SK-N-MC (cell line): ENCODE results near the gene CLTCL1.

Source experiments
- EZH2 ChIP-seq: fragments of 200-600 bp; sonication (generic); IDR thresholded peaks from one replicate; pipeline ENCODE4 v1.6.1; 2017; ENCODE audit warnings: antibody characterized with exemption
- FOXP2 ChIP-seq: optimal IDR thresholded peaks from 2 replicates; pipeline ENCODE3; 2011; ENCODE audit warnings: mild to moderate bottlenecking, moderate library complexity; ENCODE audit not compliant: insufficient read depth; ENCODE audit errors: extremely low read length, control extremely low read depth
- POLR2AphosphoS5 ChIP-seq: IDR thresholded peaks from 2 replicates; pipeline ENCODE4 v1.6.1; 2012; ENCODE audit warnings: mild to moderate bottlenecking, low read depth, low read length, borderline replicate concordance

- TF ChIP-seq EZH2: peak; percentile 66
- TF ChIP-seq POLR2AphosphoS5: no peak
- TF ChIP-seq FOXP2: no peak
These were observed 142.3 kb downstream of the CLTCL1 start for GRCh38 chr22:19149047-19149883.
